HEK293 (cell line): ENCODE data around the gene MGST1.

Experiments
- ZXDB ChIP-seq: fragments of 450-650 bp; formaldehyde crosslinking; IDR thresholded peaks from 2 replicates; pipeline ENCODE4 v1.5.1; 2016; ENCODE audit warnings: missing biosample characterization, missing genetic modification characterization
- TF ChIP-seq, protein P1 (sequence below): fragments of 450-650 bp; formaldehyde crosslinking; IDR thresholded peaks from 2 replicates; pipeline ENCODE4 v1.5.1; 2016; ENCODE audit warnings: missing biosample characterization, missing genetic modification characterization, low read depth

- no peak for TF ChIP-seq ZXDB (tag by site-specific recombination)
- TF ChIP-seq, protein P1, sequence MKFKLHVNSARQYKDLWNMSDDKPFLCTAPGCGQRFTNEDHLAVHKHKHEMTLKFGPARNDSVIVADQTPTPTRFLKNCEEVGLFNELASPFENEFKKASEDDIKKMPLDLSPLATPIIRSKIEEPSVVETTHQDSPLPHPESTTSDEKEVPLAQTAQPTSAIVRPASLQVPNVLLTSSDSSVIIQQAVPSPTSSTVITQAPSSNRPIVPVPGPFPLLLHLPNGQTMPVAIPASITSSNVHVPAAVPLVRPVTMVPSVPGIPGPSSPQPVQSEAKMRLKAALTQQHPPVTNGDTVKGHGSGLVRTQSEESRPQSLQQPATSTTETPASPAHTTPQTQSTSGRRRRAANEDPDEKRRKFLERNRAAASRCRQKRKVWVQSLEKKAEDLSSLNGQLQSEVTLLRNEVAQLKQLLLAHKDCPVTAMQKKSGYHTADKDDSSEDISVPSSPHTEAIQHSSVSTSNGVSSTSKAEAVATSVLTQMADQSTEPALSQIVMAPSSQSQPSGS (tag by site-specific recombination) = no peak
These were observed 38.6 kb downstream of the MGST1 start for GRCh38 chr12:16385782-16386646.
